Stimulated activated CD4-positive, alpha-beta T cell treated with anti-CD3 and anti-CD28 coated beads, Interleukin-4, amount 100 ng/mL, for 1 hour (primary cell): ENCODE measurements around the gene ADARB2.
"Not testable (repeated sequence)": the region's sequence is repeated elsewhere in the genome, so short reads cannot be mapped to it uniquely, and the experiment has no call there.

Experiments used
- DNase-seq: peaks from one replicate; pipeline ENCODE4 v3.0.0-alpha.2; 2020

Gene ADARB2

GRCh38 chr10:1267568-1267967 lies 469.8 kb downstream of the ADARB2 start:
- DNase-seq, result no peak

GRCh38 chr10:1267148-1267547 lies 470.2 kb downstream of the ADARB2 start:
- DNase-seq, result no peak

GRCh38 chr10:1266033-1266802 lies 471.1 kb downstream of the ADARB2 start:
- DNase-seq, result no peak

- DNase-seq, result no peak
Measured at GRCh38 chr10:1264001-1264400, 473.3 kb downstream of the ADARB2 start.

- no peak for DNase-seq
Measured at GRCh38 chr10:1257274-1257673, 480.1 kb downstream of the ADARB2 start.

GRCh38 chr10:1256432-1256725 lies 480.9 kb downstream of the ADARB2 start:
- no peak for DNase-seq

GRCh38 chr10:1255600-1256431 lies 481.5 kb downstream of the ADARB2 start:
- no peak for DNase-seq

GRCh38 chr10:1255118-1255517 lies 482.2 kb downstream of the ADARB2 start:
- DNase-seq, result no peak

GRCh38 chr10:1253523-1254353 lies 483.6 kb downstream of the ADARB2 start:
- no peak for DNase-seq

- DNase-seq, result no peak
Measured at GRCh38 chr10:1251769-1252168, 485.6 kb downstream of the ADARB2 start.

GRCh38 chr10:1249142-1249920 lies 488.0 kb downstream of the ADARB2 start:
- DNase-seq, result no peak

GRCh38 chr10:1248262-1248630 lies 489.1 kb downstream of the ADARB2 start:
- not testable (repeated sequence) for DNase-seq

GRCh38 chr10:1247598-1248261 lies 489.6 kb downstream of the ADARB2 start:
- DNase-seq, result no peak

GRCh38 chr10:1244493-1244892 lies 492.8 kb downstream of the ADARB2 start:
- DNase-seq, result no peak

- DNase-seq, result no peak
Measured at GRCh38 chr10:1243486-1244234, 493.7 kb downstream of the ADARB2 start.

- DNase-seq, result no peak
Measured at GRCh38 chr10:1242975-1243374, 494.4 kb downstream of the ADARB2 start.

GRCh38 chr10:1241973-1242935 lies 495.1 kb downstream of the ADARB2 start:
- no peak for DNase-seq

GRCh38 chr10:1241322-1241890 lies 495.9 kb downstream of the ADARB2 start:
- no peak for DNase-seq

- no peak for DNase-seq
Measured at GRCh38 chr10:1240341-1240775, 497.0 kb downstream of the ADARB2 start.

- DNase-seq, result no peak
Measured at GRCh38 chr10:1233031-1233430, 504.3 kb downstream of the ADARB2 start.
